Measurements from ENCODE around the gene LRRC59. TPM values are rescaled to one million over a fixed set of nuclear protein-coding genes. Genes with fewer than 3 reads are reported as not detected.
A peak's percentile ranks its signal among the peaks of the same experiment; 100 is the strongest.

Gene LRRC59
- total RNA-seq, 1 donor from 2014 or later: 116 TPM

DNA sequence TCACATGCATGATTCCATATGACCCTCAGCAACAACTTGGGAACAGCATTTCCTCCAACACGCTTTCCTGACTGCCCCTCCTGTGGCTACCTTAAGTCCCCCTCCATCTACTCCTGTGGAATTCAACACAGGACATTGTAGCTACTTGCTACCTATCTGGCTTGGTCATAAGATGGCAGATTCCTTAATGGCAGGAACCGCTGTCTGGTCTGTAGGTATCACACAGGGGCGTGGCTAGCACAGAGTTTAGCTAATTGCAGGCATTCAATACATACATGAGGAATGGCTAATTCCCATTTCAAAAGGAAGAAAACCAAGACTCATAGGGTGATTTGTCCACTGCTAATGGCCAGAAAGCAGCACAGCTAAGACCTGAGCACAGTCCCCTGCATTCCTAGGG lies 8.6 kb downstream of the LRRC59 start:
- no peak for DNase-seq (ENCODE audit: low read depth in 2 of 2)

DNA sequence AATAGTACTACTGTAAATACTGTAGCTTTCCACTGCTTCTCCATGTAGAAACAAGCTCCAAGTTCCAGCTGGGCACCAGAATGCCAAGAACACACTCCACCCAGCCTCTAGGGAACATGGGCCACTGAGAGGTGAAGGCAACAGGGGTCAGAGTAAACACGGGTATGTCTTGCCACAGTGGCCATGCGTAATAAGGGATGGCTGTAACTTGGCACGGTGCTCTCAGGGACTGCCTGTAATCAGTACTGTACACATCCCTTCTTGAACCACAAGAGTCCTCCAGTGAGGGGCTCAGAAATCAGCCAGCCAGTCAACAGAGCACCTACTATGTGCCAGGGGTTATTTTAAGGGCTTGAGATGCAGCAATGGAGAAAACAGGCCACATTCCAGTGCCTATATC lies 10.8 kb downstream of the LRRC59 start:
- DNase-seq (ENCODE audit: low read depth in 2 of 2): no peak

DNA sequence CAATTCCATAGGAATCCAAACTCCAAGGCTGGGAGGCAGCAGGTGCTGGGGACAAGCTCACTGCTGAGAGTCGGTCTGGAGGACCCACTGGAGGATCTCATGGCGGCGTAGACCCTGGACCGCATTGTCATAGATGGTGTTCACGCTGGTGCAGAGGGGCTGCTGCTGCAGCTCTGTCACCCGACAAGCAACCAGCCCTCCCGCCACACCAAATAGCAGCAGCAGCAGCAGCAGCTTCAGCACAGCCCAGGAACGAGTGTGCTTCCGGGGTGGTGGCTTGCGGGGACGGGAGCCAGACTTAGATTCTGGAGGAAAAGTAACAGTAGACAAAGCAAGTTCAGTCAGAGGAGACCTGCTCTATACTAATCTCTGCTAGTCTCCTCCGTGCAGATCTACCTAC lies 14.4 kb downstream of the LRRC59 start:
- DNase-seq (ENCODE audit: low read depth in 2 of 2): no peak

DNA sequence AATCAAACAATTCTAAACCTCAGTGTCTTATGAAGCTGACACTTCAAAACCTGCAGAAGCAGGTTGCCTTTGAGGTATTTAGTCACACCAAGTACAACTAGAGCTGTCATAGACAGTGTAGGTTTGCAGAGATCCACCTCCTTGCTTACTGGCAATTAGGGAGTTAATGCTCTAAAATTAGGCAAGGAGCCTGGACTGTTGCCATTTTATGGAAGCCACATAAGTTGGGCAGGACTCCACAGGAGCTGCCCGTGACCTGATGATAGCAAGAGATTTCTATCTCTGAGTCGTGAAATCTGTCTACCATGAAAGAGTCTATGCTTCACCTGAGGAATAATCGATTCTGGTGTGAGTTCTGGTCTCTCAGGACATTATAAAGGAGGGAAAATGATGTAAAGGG lies 15.4 kb downstream of the LRRC59 start:
- DNase-seq (ENCODE audit: low read depth in 2 of 2): no peak

DNA sequence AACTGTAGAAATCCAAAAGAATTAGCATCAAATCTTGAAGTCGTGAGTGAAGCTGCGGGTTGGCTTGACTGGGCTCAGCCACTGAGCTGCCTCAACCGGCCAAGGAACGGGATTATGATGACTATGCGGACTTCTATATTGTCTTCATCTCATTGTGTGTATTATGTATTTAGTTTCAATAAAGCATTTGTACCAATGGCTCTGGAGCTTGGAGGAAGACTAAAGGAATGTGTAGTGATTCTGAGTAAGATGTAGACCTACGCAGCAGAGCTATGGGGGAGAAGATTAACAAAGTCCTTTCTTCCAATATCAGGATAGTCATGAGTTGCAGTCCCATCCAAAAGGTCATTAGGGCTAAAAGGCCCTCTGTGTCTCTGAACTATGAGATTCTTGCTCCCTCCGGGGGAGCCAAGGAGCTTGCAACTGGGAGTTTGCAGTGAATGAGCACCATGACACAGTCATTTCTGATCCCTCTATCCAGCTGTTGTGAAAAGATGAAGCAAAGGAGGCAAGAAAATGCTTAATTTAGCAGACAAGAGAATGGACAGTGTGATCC lies 16.0 kb downstream of the LRRC59 start:
- no peak for DNase-seq (ENCODE audit: low read depth in 2 of 2)

DNA sequence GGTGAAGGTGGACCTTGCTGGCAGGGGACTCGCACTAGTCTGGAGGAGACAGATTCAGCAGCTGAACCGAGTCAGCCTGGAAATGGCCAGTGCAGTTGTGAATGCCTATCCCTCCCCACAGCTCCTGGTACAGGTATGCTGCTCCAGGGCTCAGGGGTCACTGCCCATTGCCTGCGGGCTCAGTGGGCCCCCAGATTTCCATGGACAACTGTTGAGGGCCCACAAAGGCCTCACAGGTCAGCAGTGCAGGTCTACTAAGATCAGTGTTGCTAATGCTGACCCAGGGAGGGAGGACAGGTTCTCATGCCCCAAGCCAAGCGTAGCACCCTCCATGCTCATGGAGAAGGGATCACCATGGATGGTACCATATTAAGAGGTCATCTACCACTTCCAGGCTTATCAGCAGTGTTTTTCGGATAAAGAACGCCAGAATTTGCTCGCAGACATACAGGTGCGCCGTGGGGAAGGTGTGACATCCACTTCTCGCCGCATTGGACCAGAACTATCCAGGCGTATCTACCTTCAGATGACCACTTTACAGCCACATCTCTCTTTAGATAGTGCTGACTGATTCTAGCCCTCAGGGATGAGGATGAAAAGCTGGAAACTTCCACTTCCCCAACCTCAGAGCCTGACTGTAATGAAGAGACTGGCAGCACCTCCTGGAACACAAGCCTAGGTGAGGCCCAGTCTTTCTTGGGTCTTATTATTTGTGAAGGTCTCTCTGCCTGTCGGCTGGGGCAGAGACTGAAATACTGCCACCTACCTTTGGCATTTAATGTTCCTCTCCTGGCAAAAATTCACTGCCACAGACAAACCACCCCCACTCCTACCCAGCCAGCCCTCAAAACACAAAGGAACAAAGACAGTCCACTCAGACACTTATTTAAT lies 16.7 kb downstream of the LRRC59 start:
- no peak for DNase-seq (ENCODE audit: low read depth in 2 of 2)

DNA sequence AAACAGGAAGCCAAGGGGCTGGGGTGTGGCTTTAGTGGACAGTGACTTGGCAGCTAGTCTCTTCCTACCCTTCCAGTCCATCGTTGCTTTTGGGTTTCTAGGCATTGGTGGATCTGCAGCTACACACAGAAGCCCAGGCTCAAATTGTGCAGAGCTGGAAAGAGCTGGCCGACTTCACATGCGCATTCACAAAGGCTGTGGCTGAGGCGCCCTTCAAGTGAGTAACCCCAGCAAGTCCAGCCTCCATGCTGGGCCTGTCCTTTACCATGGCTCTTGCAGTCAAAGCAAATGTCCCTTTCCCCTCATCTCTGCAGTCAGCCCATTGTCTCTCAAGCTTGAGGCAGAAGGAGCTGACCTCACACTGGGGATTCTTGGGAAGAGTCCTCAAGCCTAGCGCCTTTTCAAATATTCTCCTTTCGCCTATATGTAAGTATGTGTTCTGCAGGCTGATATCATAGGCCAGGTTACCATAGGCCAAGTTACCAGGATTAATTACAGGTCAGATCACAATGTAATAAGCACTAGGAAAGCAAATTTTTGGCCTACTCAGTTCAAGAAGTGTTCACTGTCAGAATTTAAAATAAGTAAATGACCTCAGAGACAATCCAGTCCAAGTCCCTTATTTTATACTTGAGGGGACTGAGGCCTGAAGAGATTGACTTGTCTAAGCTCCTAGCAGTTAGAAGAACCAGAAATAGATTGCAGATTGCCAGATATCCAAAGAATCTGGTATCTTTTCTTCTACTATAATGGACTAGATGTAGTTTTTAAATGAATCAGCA lies 17.8 kb downstream of the LRRC59 start:
- no peak for DNase-seq (ENCODE audit: low read depth in 2 of 2)

DNA sequence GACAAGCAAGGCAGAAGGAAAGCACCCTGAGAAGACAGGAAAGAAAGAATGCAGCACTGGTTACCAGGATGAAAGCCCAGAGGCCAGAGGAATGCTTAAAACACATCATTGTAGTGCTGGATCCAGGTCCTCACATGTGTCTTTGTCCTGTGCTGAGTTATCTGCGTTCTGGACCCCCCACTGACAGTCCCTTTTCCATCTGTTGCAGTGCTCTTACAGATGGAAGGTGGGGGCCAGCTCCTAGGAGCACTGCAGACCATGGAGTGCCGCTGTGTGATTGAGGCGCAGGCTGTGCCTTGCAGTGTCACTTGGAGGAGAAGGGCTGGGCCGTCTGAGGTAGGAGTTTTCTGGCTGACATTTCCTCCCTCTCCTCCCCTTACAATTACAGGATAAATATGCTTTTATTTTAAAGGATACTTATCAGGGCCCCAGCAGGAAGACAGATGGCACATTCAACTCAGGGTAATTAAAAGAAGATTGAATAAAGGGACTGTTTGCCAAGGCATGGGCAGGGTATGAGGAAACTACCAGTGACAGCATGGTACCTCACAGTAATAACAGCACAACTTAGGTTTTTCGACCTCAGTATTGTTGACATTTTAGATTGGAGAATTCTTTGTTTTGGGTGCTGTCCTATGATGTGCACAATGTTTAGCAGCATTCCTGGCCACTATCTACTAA lies 21.3 kb downstream of the LRRC59 start:
- DNase-seq (ENCODE audit: low read depth in 2 of 2): no peak

DNA sequence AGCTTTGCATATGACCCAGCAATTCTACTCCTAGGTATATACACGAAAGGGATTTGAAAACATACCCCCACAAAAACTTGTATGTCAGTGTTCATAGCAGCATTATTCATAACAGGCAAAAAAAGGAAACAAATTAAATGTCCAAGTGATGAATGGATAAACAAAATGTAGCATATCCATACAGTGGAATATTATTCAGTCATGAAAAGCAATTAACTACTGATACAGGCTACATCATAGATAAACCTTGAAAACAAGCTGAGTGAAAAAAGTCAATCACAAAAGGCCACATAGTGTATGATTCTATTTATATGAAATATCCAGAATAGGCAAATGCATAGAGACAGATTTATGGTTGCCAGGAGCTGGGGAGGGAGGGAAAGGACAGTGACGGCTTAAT lies 23.6 kb downstream of the LRRC59 start:
- DNase-seq (ENCODE audit: low read depth in 2 of 2): no peak

DNA sequence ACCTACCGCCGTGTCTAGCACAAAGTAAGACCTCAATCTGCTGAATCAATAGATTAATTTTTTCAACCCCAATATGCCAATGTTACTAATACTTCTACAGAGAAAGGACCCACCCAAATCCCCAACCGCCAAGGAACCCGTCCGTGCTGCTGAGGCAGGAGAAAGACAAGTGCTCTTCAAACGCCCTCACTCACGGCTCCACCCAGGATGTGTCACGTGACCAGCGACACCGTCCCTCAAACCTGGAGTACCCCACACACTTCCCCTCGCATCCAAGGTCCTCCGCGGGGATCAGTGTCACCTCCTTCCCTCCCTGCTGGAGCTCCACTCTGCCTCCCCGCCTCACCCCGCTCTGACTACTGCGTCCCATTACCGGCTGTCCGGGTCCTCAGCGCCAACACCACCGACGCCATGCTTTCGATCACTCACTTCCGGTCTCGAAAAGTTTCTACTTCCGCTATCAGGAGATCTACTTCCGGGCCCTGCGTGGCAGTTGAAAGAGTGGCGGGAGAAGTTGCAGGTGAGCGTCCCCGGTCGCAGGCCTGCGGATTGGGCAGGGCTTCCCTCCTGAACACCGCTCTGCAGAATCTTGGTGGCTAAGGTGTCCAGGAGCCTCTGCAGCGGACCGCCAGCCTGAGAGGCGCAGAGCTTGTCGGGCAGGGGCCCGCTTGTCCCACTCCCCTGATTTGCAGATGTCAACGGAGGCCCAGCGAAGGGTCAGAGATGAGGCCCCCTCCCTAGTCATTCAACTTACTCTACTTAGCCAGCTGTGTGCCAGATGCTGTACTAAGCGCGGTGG lies 24.4 kb downstream of the LRRC59 start, which contains the start of the genes EME1 and MRPL27:
Gene EME1 (plus strand): TSS at position 472 of the 799 bp plus-strand sequence. CDS start 1,980 bp downstream, outside the sequence.
Gene MRPL27 (minus strand): TSS at position 427 of the 799 bp plus-strand sequence. CDS start 14 bp downstream, at position 413.
- DNase-seq (ENCODE audit: low read depth in 2 of 2): peak; percentile 73 to 86

DNA sequence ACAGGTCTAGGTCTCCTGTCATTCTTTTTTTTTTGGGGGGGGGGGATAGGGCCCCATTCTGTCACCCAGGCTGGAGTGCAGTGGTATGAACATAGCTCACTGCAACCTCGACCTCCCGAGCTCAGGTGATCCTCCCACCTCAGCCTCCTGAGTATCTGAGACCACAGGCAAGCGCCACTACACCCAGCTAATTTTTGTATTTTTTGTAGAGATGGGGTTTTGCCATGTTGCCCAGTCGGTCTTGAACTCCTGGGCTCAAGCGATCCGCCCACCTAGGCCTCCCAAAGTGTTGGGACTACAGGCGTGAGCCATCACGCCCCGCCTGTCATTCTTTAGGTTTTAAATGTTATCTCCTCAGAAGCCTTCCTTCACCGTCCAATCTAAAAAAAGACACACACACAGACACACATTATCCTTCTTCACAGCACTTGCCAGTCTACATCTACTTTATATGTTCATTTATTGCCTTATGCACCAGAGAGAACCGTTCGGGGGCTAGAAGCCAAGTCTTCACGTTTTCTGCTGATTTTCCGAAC lies 25.0 kb downstream of the LRRC59 start:
- DNase-seq (ENCODE audit: low read depth in 2 of 2): no peak

DNA sequence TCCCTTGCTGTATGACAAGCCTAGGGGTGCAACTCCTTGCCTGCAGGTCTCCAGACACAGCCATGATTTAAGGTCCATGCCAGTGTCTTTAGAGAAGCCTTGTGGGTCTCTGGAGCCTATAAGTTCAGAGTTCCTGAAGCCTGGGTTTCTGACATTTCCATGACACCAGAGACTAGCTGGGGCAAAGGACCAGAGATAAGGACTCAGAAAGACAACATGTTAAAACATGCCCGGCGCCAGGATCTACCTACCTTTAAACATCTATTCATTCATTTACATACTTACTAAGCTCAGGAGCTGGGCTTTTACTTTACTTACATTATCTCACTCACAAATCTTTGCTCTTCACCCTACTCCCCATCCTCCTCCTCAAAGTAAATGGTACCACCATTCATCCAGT lies 25.8 kb downstream of the LRRC59 start:
- DNase-seq (ENCODE audit: low read depth in 2 of 2): no peak

DNA sequence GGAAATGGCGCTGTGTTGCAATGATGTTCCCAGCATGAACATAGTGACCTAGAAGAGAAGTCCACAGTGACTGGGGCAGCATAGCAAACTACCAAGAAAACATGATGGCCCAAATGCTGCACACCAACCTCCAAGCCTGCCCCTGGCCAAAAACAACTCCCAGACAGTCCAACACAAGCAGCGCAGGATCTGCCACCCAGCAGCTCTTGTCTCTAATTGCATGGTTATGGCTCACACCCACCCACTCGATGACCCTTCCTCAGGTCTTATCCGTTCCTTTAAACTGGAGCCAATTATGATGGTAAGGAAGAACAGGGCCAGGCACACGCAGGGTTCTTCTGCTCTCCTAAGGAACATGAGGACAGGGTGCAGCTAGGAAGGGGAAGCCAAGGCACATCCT lies 27.3 kb downstream of the LRRC59 start:
- no peak for DNase-seq (ENCODE audit: low read depth in 2 of 2)

DNA sequence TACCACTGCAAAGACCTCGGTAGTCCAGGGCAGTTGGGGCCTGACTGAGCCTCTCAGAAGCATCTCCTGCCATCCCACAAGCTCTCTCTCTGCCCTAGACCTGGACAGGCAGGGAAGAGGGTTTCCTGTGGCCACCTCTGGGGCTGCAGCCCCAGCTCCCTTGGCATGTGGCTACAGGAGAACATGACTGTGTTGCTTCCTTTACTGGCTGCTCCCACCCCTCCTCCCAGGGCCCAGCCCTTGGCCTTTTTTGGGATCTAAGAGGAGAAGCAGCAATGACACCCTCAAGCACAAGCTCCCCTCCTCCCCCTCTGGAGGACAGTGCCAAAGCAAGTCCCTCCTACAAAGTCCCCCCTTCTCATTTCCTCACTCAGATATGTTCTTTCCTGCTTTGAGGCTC lies 29.9 kb downstream of the LRRC59 start:
- DNase-seq (ENCODE audit: low read depth in 2 of 2): no peak

DNA sequence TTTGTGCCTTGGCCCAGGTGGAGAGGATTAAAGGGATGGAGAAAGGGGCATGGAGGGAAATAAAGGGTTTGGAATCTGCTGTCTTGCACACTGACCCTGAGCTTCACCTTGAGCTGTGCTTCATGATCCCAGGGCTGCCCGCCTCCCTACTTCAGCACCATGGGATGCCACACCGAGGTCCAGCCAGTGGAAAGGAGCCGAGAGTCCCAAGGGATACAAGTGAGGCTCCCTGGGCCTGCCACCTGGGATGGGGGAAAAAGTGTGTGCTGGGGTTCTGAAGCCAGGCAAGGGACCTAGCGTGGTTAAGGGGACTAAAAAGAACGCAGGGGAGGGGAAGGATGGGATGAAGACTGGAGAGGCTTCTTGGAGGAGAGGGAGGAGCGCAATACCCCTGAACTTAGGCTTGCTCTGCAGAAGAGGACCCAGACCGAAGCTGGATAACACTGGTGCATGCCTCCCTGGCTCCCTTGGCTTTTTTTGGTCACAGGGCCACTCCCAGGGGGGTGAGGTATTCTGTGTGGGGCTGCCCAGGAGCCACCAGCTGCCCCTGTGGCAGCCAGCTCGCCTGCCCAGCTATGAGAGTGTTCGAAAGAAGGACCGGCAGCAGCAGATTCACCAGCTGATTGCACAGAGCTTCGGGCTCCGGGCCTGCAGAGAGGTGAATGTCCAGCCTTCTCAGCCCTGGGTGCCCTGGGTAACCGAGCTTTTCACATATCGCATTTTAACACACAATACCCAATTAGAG lies 31.5 kb downstream of the LRRC59 start:
- DNase-seq (ENCODE audit: low read depth in 2 of 2): no peak

DNA sequence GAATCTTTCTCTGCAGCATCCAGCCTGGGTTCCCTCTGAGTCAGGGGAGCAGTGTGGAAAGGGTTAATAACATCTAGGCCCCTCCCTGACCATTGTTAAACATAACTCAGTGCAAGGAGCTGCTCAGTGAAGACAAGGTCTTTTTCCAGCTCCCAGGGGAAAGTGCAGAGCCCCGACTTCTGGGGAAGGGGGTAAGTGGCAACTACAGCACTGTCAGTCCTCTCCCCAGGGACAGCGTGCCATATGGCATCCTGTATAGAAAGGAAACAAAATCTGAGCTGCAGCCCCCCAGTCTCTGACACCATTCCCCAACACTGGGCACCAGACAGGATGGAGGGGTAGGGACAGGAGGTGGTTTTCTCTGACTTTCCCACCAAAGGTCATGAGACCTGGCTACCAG lies 32.2 kb downstream of the LRRC59 start:
- DNase-seq (ENCODE audit: low read depth in 2 of 2): no peak

DNA sequence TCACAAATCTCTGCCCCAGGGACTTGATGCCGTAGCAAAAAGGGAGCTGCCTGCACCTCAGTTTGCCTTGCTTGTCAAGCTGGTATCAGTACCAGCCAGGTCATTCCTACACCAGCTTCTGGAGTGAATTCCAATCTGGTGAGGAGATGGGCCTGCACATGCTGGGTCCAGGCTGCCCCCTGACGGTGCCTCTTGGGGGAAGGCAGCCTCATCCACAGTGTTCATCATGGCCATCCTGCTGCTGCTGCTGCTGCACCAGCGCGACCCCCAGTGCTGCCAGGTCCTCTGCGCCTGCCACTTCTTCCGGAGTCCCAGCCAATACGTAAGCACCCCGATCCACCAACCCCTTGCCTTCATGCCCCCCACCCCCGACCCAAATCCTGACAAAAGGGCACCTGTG lies 32.6 kb downstream of the LRRC59 start:
- DNase-seq (ENCODE audit: low read depth in 2 of 2): no peak

DNA sequence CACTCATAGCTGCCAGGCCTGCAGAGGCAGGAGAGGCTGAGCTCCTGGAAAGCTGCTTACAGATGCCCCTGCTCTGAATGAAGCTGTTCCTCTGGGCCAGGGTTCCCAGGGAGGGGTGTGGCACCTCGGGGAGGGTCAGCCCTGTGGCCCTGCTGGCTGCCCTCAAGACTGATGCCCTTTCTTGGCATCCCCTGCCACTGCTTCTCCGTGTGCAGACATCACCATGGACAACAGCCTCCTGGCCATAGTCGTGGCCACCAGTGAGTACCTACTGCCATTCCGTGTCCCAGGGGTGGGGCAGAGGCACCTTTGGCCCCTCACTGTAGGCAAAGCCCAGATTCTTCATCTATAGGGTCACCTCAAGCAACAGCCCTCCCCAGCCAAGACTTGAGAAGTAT lies 33.3 kb downstream of the LRRC59 start:
- no peak for DNase-seq (ENCODE audit: low read depth in 2 of 2)

DNA sequence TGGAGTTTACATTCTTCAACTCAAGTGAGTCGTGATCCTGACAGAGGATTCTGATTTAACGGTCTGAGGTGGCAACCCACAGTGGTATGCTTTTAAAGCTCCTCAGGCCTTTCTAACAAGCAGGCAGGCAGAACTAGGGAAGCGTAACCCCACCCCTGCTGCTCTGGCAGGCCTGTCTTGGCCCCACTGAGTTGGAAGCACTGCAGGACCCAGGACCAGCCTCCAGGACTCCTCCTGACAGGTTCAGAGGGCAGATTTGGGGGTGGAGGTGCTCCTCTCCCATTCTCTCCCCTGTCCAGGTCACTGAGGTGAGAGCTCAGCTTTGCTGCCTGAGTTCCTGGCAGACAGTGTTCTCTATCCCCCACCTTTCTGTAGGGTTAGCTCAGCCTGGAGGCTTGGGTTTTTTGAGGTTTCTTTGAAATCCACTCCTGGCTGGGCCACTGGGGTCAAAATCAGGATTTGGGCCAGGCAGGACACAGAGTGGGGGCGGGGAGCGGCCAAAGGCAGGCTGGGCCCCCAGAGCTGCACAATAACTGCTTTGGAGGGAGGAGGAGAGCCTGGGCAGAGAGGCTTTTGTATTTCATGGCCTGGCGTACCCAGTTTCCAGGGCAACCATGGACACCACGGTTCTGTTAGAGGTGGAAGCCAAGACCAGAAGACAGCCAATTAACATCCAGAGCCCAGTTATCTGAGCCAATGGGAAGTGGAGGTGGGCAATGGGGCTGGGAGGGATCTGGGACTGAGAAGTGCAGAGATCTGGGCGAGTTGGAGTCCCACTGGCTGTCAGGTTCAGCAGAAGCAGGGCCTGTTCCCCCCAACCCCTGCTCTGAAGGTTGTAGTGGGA lies 33.9 kb downstream of the LRRC59 start:
- DNase-seq (ENCODE audit: low read depth in 2 of 2): peak; percentile 35 to 52
